ENCODE results near the gene NLRP11. TPM values are rescaled to one million over a fixed set of nuclear protein-coding genes. Genes with fewer than 3 reads are reported as not detected.
"Not testable (repeated sequence)": the region's sequence is repeated elsewhere in the genome, so short reads cannot be mapped to it uniquely, and the experiment has no call there.

The NLRP11 gene
- total RNA-seq, 1 experiment from 2014 or later: 0.52 TPM

GRCh38 chr19:55778331-55778730 lies 53.5 kb downstream of the NLRP11 start:
- ChIA-PET CTCF (no interaction called here), POLR2A (ENCODE audit: low non-redundant PET) (no interaction called here)
- Histone ChIP-seq H3K36me3 (ENCODE audit: insufficient read depth, low read length, poor library complexity, severe bottlenecking) (no peaks in the 10 kb centered on the region), H3K4me3 (ENCODE audit: low read depth, low read length, poor library complexity, severe bottlenecking) (no peak overlapping the region), H3K4me1 (ENCODE audit: insufficient read depth, low read length, poor library complexity, severe bottlenecking) (no peaks in the 10 kb centered on the region), H3K27ac (ENCODE audit: low read depth, low read length, poor library complexity, severe bottlenecking) (no peak overlapping the region), H3K27me3 (replicated peaks; ENCODE audit: insufficient read depth, low read depth, low read length, poor library complexity) (peaks cover 68% of the 10 kb centered on the region), H3K9me3 (ENCODE audit: low read depth, low read length, poor library complexity, severe bottlenecking) (no peaks in the 10 kb centered on the region)
- TF ChIP-seq CTCF (conservative IDR thresholded peaks at IDR 0.05; ENCODE audit: low read depth, low read length) (no peak), EZH2 (IDR thresholded peaks at IDR 0.05; ENCODE audit: borderline replicate concordance, low read depth, low read length, poor library complexity, severe bottlenecking) (no peak)
- intact Hi-C loops (cut with micrococcal nuclease; ENCODE audit: unreplicated experiment): no loop called here
- DNase-seq (ENCODE audit: low spot score): no peak
- BruUV-seq (replicated peaks): no TSS peak

GRCh38 chr19:55777528-55777927 lies 54.3 kb downstream of the NLRP11 start:
- H3K4me3 ChIP-seq (ENCODE audit: low read depth, low read length, poor library complexity, severe bottlenecking): no peak overlapping the region
- no peaks in the 10 kb centered on the region for H3K9me3 ChIP-seq (ENCODE audit: low read depth, low read length, poor library complexity, severe bottlenecking)
- POLR2A ChIA-PET (ENCODE audit: low non-redundant PET): no interaction called here
- no TSS peak for BruUV-seq (replicated peaks)
- intact Hi-C loops (cut with micrococcal nuclease; ENCODE audit: unreplicated experiment): no loop called here
- no peaks in the 10 kb centered on the region for H3K36me3 ChIP-seq (ENCODE audit: insufficient read depth, low read length, poor library complexity, severe bottlenecking)
- H3K27ac ChIP-seq (ENCODE audit: low read depth, low read length, poor library complexity, severe bottlenecking): no peak overlapping the region
- CTCF ChIA-PET: interaction anchor here (0.5 kb wide), 1 partner anchor 38 kb away, joined by 5 read pairs; no protein-coding TSS in a partner anchor
- peak; percentile 34 for DNase-seq (ENCODE audit: low spot score)
- H3K27me3 ChIP-seq (replicated peaks; ENCODE audit: insufficient read depth, low read depth, low read length, poor library complexity): peaks cover 62% of the 10 kb centered on the region
- TF ChIP-seq EZH2 (IDR thresholded peaks at IDR 0.05; ENCODE audit: borderline replicate concordance, low read depth, low read length, poor library complexity, severe bottlenecking): no peak
- peak; percentile 70 for TF ChIP-seq CTCF (conservative IDR thresholded peaks at IDR 0.05; ENCODE audit: low read depth, low read length)
- H3K4me1 ChIP-seq (ENCODE audit: insufficient read depth, low read length, poor library complexity, severe bottlenecking): no peaks in the 10 kb centered on the region

- intact Hi-C loops (cut with micrococcal nuclease; ENCODE audit: unreplicated experiment); H3K36me3 ChIP-seq (ENCODE audit: insufficient read depth, low read length, poor library complexity, severe bottlenecking); H3K4me3 ChIP-seq (ENCODE audit: low read depth, low read length, poor library complexity, severe bottlenecking); H3K9me3 ChIP-seq (ENCODE audit: low read depth, low read length, poor library complexity, severe bottlenecking); H3K27ac ChIP-seq (ENCODE audit: low read depth, low read length, poor library complexity, severe bottlenecking); BruUV-seq (replicated peaks); POLR2A ChIA-PET (ENCODE audit: low non-redundant PET); DNase-seq (ENCODE audit: low spot score); H3K4me1 ChIP-seq (ENCODE audit: insufficient read depth, low read length, poor library complexity, severe bottlenecking); CTCF ChIA-PET: not testable (repeated sequence)
- H3K27me3 ChIP-seq (replicated peaks; ENCODE audit: insufficient read depth, low read depth, low read length, poor library complexity): peaks cover 43% of the 10 kb centered on the region
These were observed 62.2 kb downstream of the NLRP11 start for GRCh38 chr19:55769632-55770031.

- H3K4me1 ChIP-seq (ENCODE audit: insufficient read depth, low read length, poor library complexity, severe bottlenecking); BruUV-seq (replicated peaks); H3K36me3 ChIP-seq (ENCODE audit: insufficient read depth, low read length, poor library complexity, severe bottlenecking); POLR2A ChIA-PET (ENCODE audit: low non-redundant PET); CTCF ChIA-PET; intact Hi-C loops (cut with micrococcal nuclease; ENCODE audit: unreplicated experiment); H3K9me3 ChIP-seq (ENCODE audit: low read depth, low read length, poor library complexity, severe bottlenecking); DNase-seq (ENCODE audit: low spot score); H3K27ac ChIP-seq (ENCODE audit: low read depth, low read length, poor library complexity, severe bottlenecking); H3K4me3 ChIP-seq (ENCODE audit: low read depth, low read length, poor library complexity, severe bottlenecking): not testable (repeated sequence)
- H3K27me3 ChIP-seq (replicated peaks; ENCODE audit: insufficient read depth, low read depth, low read length, poor library complexity): peaks cover 48% of the 10 kb centered on the region
These were observed 63.0 kb downstream of the NLRP11 start, which contains the start of gene RFPL4AL1 for GRCh38 chr19:55768818-55769217. RFPL4AL1 (plus strand) TSS chr19:55769118; CDS start chr19:55771805, 2,687 bp downstream.

Data from A673 (cell line).